Activated T-helper 17 cell treated with anti-CD3 and anti-CD28 coated beads, Interleukin-2, amount 50 U/mL, for 72 hours (primary cell): ENCODE results near the gene HIRIP3. TPM values are rescaled to one million over a fixed set of nuclear protein-coding genes. Genes with fewer than 3 reads are reported as not detected.
"Not testable (repeated sequence)": the region's sequence is repeated elsewhere in the genome, so short reads cannot be mapped to it uniquely, and the experiment has no call there.

Experiments used
- ATAC-seq: fragments of 150-1000 bp; cut with Tn5 transposase; replicated peaks from 2 replicates; pipeline ENCODE4 v1.10.0; 2021; ENCODE audit warnings: mild to moderate bottlenecking, moderate library complexity
- H3K27ac Mint-ChIP-seq: one replicate; pipeline ENCODE4 v1.8.0; 2022; ENCODE audit warnings: mixed read lengths
- H3K27me3 Mint-ChIP-seq: one replicate; pipeline ENCODE4 v1.8.0; 2022; ENCODE audit warnings: mixed read lengths
- H3K36me3 Mint-ChIP-seq: one replicate; pipeline ENCODE4 v1.8.0; 2022; ENCODE audit warnings: low read depth, mild to moderate bottlenecking, mixed read lengths
- H3K4me1 Mint-ChIP-seq: one replicate; pipeline ENCODE4 v1.8.0; 2022; ENCODE audit warnings: mixed read lengths
- H3K4me3 Mint-ChIP-seq: one replicate; pipeline ENCODE4 v1.8.0; 2022; ENCODE audit warnings: mild to moderate bottlenecking, mixed read lengths
- H3K9me3 Mint-ChIP-seq: one replicate; pipeline ENCODE4 v1.8.0; 2022; ENCODE audit warnings: mixed read lengths
- total RNA-seq, 2 donors: library from RNA; stranded (reverse); gene quantifications; one replicate each; pipeline ENCODE4 v1.2.3, GENCODE V29; 2022

HIRIP3 gene
- 10 to 100 TPM; 23.9 to 34.1 TPM for total RNA-seq

DNA sequence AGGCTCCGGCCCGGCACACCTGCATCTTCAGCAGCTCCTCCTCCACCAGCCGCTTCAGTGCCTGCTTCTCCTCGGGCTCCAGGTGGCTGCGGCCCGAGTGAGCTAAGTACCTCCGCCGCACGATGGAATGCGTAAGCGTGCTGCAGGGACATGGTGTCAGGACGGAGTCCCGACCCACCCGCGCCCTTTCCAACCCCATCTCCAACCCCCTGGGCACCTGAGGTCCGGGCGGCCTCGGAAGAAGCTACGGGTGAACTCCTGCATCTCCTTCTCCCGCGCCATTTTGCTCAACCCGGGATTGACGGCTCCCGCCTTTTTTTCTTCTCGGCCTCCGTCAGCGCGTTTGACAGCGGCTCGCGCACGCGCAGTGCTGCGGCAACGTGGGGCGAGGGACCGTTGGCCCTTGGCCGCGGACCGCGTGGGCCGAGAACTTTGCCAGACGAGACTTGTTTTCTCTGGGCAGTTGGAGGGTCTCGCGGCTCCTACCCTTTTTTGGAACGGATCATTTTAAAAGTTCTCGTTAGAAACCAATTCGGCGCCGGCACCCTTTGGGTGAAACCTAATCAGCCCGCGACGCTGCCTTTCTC, at the start of gene HIRIP3:
Gene HIRIP3 (minus strand): TSS at position 294 of the 587 bp plus-strand sequence. CDS start 12 bp downstream, at position 282.
- H3K27me3 Mint-ChIP-seq = no peaks in the 10 kb centered on the region
- H3K27ac Mint-ChIP-seq = peak within 1 kb of the TSS; percentile 95
- H3K4me3 Mint-ChIP-seq = peak within 1 kb of the TSS; percentile 97
- peak; percentile 69 for ATAC-seq
- H3K4me1 Mint-ChIP-seq = peaks cover 24% of the 10 kb centered on the region
- no peaks in the 10 kb centered on the region for H3K9me3 Mint-ChIP-seq
- peaks cover 81% of the 10 kb centered on the region for H3K36me3 Mint-ChIP-seq

- no peak for ATAC-seq
- Mint-ChIP-seq H3K4me3 (no peak overlapping the region), H3K36me3 (no peaks in the 10 kb centered on the region), H3K9me3 (no peaks in the 10 kb centered on the region), H3K4me1 (peaks cover 6% of the 10 kb centered on the region), H3K27ac (no peak overlapping the region), H3K27me3 (no peaks in the 10 kb centered on the region)
Measured at GRCh38 chr16:30041841-30042240, 46.4 kb upstream of the HIRIP3 start.

- not testable (repeated sequence) for ATAC-seq, H3K4me1 Mint-ChIP-seq, H3K27ac Mint-ChIP-seq, H3K9me3 Mint-ChIP-seq, H3K27me3 Mint-ChIP-seq, H3K36me3 Mint-ChIP-seq, H3K4me3 Mint-ChIP-seq
Measured at GRCh38 chr16:30040690-30041089, 45.3 kb upstream of the HIRIP3 start.

GRCh38 chr16:30040221-30040620, 44.8 kb upstream of the HIRIP3 start:
- no peak overlapping the region for H3K27ac Mint-ChIP-seq
- peaks cover 1% of the 10 kb centered on the region for H3K4me1 Mint-ChIP-seq
- H3K27me3 Mint-ChIP-seq = no peaks in the 10 kb centered on the region
- no peaks in the 10 kb centered on the region for H3K36me3 Mint-ChIP-seq
- no peaks in the 10 kb centered on the region for H3K9me3 Mint-ChIP-seq
- H3K4me3 Mint-ChIP-seq = no peak overlapping the region
- no peak for ATAC-seq

DNA sequence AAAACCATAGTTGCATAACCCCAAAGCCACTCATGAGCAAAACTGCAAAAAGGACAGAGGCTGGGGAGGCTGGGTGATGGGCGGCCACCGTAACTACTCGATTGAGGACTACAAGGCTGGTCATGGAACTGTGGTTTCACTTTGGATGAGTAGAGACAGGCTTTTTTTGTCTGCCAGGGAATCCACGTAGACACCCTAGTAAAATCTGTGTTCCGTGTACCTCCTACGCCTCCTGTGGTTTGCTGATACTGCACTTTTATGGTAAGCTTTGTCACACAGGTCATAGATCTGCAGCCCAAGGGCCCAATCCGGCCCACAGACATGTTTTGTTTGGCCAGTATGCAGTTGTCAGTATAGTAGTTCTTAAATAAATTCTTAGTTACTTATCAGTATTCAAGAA, 37.9 kb upstream of the HIRIP3 start:
- Mint-ChIP-seq H3K27ac (peak overlapping the region; percentile 63), H3K4me3 (peak overlapping the region; percentile 50), H3K9me3 (no peaks in the 10 kb centered on the region), H3K36me3 (no peaks in the 10 kb centered on the region), H3K4me1 (peaks cover 5% of the 10 kb centered on the region), H3K27me3 (peaks cover 18% of the 10 kb centered on the region)
- ATAC-seq = peak; percentile 93

DNA sequence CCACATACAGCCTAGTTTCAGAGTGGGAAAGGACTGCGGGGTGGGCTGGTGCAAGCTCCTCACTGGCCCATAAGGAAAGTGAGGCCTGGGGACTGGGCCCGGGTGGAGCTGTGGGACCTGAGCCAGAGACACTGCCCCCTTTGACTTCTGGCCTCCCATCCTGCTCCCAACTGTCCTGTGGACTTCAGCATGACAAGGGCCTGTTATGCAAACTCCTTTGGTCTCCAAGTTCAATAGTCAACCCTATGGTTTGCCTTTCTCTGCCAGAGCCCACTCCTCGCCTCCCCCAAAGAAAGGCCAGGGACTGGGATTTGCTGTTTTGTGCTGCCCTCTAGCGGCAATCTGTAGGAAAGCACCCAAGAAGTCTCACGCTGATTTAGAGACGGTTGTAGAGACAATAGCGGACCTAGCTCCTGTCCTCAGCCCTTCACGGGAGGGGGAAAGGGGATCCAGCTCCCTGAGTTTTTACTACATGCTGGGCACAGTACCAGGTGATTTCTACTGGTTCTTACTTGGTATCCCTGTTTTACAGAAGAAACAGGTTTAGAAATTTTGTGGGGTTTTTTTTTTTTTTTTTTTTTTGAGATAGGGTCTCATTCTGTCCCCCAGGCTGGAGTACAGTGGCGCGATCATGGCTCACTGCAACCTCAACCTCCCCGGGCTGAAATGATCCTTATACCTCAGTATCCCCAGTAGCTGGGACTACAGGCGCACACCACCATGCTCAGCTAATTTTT, 36.8 kb upstream of the HIRIP3 start:
- no peaks in the 10 kb centered on the region for H3K9me3 Mint-ChIP-seq
- ATAC-seq = peak; percentile 27
- H3K4me1 Mint-ChIP-seq = peaks cover 5% of the 10 kb centered on the region
- no peaks in the 10 kb centered on the region for H3K36me3 Mint-ChIP-seq
- no peak overlapping the region for H3K27ac Mint-ChIP-seq
- peaks cover 28% of the 10 kb centered on the region for H3K27me3 Mint-ChIP-seq
- peak overlapping the region; percentile 57 for H3K4me3 Mint-ChIP-seq

GRCh38 chr16:30031477-30031918, 36.1 kb upstream of the HIRIP3 start:
- Mint-ChIP-seq H3K36me3 (no peaks in the 10 kb centered on the region), H3K27me3 (peaks cover 34% of the 10 kb centered on the region), H3K4me1 (peaks cover 5% of the 10 kb centered on the region), H3K27ac (no peak overlapping the region), H3K4me3 (no peak overlapping the region), H3K9me3 (no peaks in the 10 kb centered on the region)
- ATAC-seq = no peak

DNA sequence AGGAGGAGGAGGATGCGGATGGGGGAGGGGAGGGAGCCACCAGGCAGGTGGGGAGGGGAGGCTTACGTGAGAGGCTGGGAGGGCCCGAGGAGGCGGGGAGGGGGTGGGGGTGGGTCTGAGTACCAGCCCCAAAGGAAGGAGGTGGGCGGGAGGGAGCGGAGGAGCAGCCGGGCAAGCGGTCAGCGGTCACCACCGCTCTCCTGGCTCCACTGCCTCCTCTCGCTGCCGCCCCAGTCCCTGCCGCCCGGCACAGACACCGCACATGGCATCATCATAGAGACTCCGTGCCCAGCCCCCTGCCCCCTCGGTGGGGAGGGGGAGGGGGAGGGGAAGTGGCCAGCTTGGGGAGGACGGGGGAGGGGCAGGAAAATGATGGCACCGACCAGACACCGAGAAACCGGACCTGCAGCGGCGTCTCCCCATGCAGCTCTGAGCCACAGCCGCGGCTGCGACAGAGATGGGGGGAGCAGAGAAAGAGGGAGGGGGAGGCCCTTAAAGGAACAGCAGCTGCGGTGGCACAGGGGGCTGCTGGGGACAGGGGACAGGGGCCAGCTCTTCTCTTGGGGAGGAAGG, 35.5 kb upstream of the HIRIP3 start, which contains the start of gene TLCD3B:
Gene TLCD3B (minus strand): TSS at position 431 of the 573 bp plus-strand sequence. CDS start 744 bp downstream, outside the sequence.
- H3K27me3 Mint-ChIP-seq = peaks cover 34% of the 10 kb centered on the region
- no peak within 1 kb of the TSS for H3K27ac Mint-ChIP-seq
- H3K4me1 Mint-ChIP-seq = peaks cover 5% of the 10 kb centered on the region
- H3K4me3 Mint-ChIP-seq = peak within 1 kb of the TSS; percentile 57
- H3K36me3 Mint-ChIP-seq = no peaks in the 10 kb centered on the region
- no peak for ATAC-seq
- no peaks in the 10 kb centered on the region for H3K9me3 Mint-ChIP-seq

DNA sequence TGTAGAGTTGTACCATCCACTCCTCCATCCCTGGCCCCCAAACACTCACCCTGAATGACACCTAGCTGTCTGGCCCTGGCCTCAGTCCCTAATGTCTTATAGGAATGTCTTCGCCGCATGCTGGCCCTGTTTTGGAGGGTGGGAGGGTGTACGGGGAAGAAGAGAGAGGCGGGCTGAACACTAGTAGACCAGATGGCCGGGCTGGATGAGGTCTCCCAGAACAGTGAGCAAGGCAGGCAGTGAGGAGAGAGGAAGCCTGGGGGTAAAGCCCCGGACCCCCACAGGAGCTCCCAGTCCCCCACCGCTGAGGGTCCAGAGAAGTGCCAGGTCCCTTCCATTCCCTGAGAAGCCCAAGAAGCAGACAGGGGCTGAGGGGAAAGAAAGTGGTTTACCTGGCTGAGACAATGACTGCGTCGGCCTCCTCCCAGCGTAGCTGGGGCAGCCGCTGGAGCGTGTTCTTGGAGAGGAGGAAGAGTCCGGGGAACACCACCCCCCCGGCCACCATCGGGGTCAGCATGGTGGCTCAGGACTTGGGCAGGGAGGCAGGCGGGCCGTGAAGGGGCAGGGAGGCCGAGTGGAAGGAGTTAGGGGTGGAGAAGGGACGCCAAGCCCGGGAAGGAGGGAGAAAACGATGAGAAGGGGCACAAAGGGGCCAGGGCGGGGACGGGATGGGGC, 34.7 kb upstream of the HIRIP3 start:
- peaks cover 5% of the 10 kb centered on the region for H3K4me1 Mint-ChIP-seq
- no peaks in the 10 kb centered on the region for H3K9me3 Mint-ChIP-seq
- peaks cover 34% of the 10 kb centered on the region for H3K27me3 Mint-ChIP-seq
- no peaks in the 10 kb centered on the region for H3K36me3 Mint-ChIP-seq
- no peak for ATAC-seq
- no peak overlapping the region for H3K4me3 Mint-ChIP-seq
- H3K27ac Mint-ChIP-seq = no peak overlapping the region

DNA sequence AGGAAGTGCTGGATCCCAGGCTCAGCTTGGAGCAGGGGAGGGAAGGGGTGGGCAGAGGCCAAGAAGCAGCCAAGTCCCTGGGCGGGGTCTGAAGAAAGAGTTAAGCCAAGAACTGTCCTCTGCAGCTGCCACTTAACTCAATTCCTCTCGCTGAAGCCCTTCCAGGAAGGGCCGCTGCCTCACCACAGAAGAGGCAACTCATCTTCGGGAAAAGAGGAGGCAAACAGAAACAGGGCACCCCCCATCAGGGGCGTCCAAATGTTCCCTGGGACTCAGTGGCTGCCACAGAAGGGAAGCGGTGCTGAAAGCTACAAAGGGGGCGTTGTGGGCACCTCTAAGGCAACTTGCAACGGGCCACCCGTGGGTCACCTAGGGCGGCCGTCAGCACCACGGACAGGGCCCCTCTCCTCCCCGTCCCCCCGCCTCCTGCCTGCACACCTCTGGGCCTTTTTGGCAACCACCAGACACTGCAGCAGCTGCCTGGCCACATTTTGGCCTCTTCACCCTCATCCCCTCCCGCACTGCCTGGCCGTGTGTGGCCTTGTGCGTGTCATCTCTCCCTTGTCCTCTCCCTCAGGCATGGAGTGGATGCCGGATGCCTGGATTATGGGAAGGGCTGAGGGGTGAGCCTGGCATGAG, 33.1 kb upstream of the HIRIP3 start:
- no peak for ATAC-seq
- no peaks in the 10 kb centered on the region for H3K36me3 Mint-ChIP-seq
- H3K27ac Mint-ChIP-seq = no peak overlapping the region
- peaks cover 37% of the 10 kb centered on the region for H3K27me3 Mint-ChIP-seq
- H3K4me3 Mint-ChIP-seq = no peak overlapping the region
- H3K4me1 Mint-ChIP-seq = peaks cover 5% of the 10 kb centered on the region
- no peaks in the 10 kb centered on the region for H3K9me3 Mint-ChIP-seq

DNA sequence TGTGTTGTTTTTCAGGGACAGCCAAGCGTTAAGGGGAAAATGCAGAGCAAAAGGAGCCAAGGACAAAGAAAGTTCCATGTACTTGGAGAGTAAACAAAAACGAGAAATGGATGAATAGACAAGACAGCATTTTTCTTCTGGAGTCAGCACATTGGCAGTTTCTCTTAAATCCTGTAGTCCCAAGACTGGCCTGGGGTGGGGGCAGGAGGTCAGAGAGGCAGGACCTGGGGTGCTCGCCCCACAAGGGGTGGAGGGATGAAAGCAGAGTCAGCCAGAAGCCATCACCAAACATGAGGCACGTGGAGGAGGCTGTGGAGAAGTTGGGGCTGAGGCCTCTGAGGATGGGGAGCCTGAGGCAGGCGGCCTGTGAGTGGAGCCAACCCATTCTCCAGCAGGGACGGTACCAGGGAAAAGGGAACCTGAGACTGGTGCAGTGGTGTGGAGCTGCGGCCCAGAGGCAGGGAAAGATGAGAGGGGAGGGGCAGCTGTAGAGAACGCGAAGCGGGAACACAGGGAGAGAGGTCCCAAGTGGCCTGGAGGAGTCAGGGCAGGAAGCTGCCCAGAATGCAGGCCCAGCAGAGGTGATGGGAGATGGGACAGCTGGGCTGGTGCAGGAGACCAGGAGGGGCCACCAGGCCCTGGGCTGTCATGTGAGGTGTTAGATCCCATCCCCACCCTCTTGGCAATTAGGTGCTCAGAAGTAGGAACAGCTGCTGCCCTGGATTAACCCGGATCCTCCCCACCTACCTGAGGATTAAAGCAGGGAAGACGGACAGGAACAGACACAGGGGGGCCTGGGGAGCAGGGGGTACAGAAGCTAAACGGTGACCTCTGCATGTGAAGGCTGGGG, 32.4 kb upstream of the HIRIP3 start:
- ATAC-seq = no peak
- peaks cover 37% of the 10 kb centered on the region for H3K27me3 Mint-ChIP-seq
- no peak overlapping the region for H3K27ac Mint-ChIP-seq
- peaks cover 5% of the 10 kb centered on the region for H3K4me1 Mint-ChIP-seq
- H3K36me3 Mint-ChIP-seq = no peaks in the 10 kb centered on the region
- no peak overlapping the region for H3K4me3 Mint-ChIP-seq
- no peaks in the 10 kb centered on the region for H3K9me3 Mint-ChIP-seq

- H3K27ac Mint-ChIP-seq = no peak overlapping the region
- H3K27me3 Mint-ChIP-seq = peaks cover 34% of the 10 kb centered on the region
- no peak overlapping the region for H3K4me3 Mint-ChIP-seq
- H3K36me3 Mint-ChIP-seq = no peaks in the 10 kb centered on the region
- no peaks in the 10 kb centered on the region for H3K4me1 Mint-ChIP-seq
- H3K9me3 Mint-ChIP-seq = no peaks in the 10 kb centered on the region
- no peak for ATAC-seq
Measured at GRCh38 chr16:30026449-30026848, 31.0 kb upstream of the HIRIP3 start.

- peaks cover 34% of the 10 kb centered on the region for H3K27me3 Mint-ChIP-seq
- no peak overlapping the region for H3K27ac Mint-ChIP-seq
Measured at GRCh38 chr16:30025574-30025973, 30.2 kb upstream of the HIRIP3 start.

More at GRCh38 chr16:30025574-30025973, 30.2 kb upstream of the HIRIP3 start:
- no peaks in the 10 kb centered on the region for H3K36me3 Mint-ChIP-seq
- ATAC-seq = no peak
- no peaks in the 10 kb centered on the region for H3K9me3 Mint-ChIP-seq
- peaks cover 5% of the 10 kb centered on the region for H3K4me1 Mint-ChIP-seq
- H3K4me3 Mint-ChIP-seq = no peak overlapping the region
